Measurements from ENCODE around the gene WNT2B. TPM values are rescaled to one million over a fixed set of nuclear protein-coding genes. Genes with fewer than 3 reads are reported as not detected.
"Not testable (repeated sequence)": the region's sequence is repeated elsewhere in the genome, so short reads cannot be mapped to it uniquely, and the experiment has no call there.

WNT2B gene
- total RNA-seq, 1 experiment from 2014 or later = 5.8 TPM

DNA sequence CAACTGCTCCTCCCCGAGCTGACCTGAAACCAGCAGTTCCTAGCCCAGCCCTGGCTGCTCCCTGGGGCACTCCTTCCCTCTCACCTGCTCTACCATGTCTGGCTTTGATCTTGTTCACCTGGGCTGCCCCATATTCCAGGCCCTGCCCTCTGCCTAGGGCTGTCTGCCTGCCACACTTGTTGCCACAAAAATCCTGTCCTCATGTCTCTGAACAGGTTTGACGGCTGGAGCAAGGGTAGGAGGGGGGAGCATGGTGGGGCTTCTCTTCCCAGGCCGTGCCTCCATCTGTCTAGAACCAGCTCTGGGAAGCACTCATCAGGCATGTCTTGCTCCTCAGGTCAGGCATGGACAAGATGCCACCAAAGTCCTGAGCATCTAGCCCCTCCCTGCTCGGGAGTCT lies 44.3 kb upstream of the WNT2B start:
- H3K4me1 Mint-ChIP-seq (ENCODE audit: low read depth, unreplicated experiment) = peaks cover 36% of the 10 kb centered on the region
- no peak overlapping the region for H3K4me3 Mint-ChIP-seq (ENCODE audit: low read depth, unreplicated experiment)
- H3K9me3 Mint-ChIP-seq (ENCODE audit: low read depth, unreplicated experiment) = no peaks in the 10 kb centered on the region
- H3K27me3 Mint-ChIP-seq (ENCODE audit: unreplicated experiment) = no peaks in the 10 kb centered on the region
- CTCF ChIA-PET = interaction anchor here (1.4 kb wide), 1 partner anchor 70 kb away, joined by 8 read pairs; no protein-coding TSS in a partner anchor
- no TSS peak for BruUV-seq (replicated peaks)
- intact Hi-C loops (cut with micrococcal nuclease; ENCODE audit: unreplicated experiment) = no loop called here
- peak; percentile 17 for DNase-seq
- H3K36me3 Mint-ChIP-seq (ENCODE audit: insufficient read depth, unreplicated experiment) = peaks cover 33% of the 10 kb centered on the region
- TF ChIP-seq, protein P1, sequence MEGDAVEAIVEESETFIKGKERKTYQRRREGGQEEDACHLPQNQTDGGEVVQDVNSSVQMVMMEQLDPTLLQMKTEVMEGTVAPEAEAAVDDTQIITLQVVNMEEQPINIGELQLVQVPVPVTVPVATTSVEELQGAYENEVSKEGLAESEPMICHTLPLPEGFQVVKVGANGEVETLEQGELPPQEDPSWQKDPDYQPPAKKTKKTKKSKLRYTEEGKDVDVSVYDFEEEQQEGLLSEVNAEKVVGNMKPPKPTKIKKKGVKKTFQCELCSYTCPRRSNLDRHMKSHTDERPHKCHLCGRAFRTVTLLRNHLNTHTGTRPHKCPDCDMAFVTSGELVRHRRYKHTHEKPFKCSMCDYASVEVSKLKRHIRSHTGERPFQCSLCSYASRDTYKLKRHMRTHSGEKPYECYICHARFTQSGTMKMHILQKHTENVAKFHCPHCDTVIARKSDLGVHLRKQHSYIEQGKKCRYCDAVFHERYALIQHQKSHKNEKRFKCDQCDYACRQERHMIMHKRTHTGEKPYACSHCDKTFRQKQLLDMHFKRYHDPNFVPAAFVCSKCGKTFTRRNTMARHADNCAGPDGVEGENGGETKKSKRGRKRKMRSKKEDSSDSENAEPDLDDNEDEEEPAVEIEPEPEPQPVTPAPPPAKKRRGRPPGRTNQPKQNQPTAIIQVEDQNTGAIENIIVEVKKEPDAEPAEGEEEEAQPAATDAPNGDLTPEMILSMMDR (IDR thresholded peaks at IDR 0.05; ENCODE audit: unreplicated experiment) = no peak
- no peak overlapping the region for H3K27ac Mint-ChIP-seq (ENCODE audit: unreplicated experiment)

DNA sequence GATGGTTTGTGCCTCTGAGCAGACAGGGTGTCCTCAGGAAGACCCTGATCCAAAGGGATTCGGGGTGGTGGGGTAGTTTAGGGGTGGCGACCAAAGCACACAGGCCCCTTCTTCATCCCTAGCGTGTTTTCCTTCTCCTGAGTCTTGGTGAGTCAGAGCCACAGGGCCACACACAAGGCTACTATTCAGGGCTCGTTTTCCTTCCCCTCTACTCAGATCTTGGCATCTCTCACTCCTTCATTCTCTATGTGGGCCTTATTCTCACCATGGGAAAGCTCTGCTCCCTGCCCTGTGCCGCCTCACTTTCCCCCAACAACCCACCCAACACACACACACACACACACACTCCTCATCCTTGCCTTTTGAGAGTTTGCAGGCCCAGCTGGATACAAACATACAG lies 43.6 kb upstream of the WNT2B start:
- CTCF ChIA-PET = interaction anchor here (1.3 to 1.4 kb wide), 2 partner anchors 71 to 74 kb away, joined by 5 to 8 read pairs; no protein-coding TSS in a partner anchor
- DNase-seq = peak; percentile 4
- H3K4me1 Mint-ChIP-seq (ENCODE audit: low read depth, unreplicated experiment) = peaks cover 36% of the 10 kb centered on the region
- H3K27ac Mint-ChIP-seq (ENCODE audit: unreplicated experiment) = peak overlapping the region; percentile 88
- H3K4me3 Mint-ChIP-seq (ENCODE audit: low read depth, unreplicated experiment) = peak overlapping the region; percentile 60
- TF ChIP-seq, protein P1 (IDR thresholded peaks at IDR 0.05; ENCODE audit: unreplicated experiment) = no peak
- no TSS peak for BruUV-seq (replicated peaks)
- no peaks in the 10 kb centered on the region for H3K9me3 Mint-ChIP-seq (ENCODE audit: low read depth, unreplicated experiment)
- intact Hi-C loops (cut with micrococcal nuclease; ENCODE audit: unreplicated experiment) = no loop called here
- no peaks in the 10 kb centered on the region for H3K27me3 Mint-ChIP-seq (ENCODE audit: unreplicated experiment)
- H3K36me3 Mint-ChIP-seq (ENCODE audit: insufficient read depth, unreplicated experiment) = peaks cover 33% of the 10 kb centered on the region

DNA sequence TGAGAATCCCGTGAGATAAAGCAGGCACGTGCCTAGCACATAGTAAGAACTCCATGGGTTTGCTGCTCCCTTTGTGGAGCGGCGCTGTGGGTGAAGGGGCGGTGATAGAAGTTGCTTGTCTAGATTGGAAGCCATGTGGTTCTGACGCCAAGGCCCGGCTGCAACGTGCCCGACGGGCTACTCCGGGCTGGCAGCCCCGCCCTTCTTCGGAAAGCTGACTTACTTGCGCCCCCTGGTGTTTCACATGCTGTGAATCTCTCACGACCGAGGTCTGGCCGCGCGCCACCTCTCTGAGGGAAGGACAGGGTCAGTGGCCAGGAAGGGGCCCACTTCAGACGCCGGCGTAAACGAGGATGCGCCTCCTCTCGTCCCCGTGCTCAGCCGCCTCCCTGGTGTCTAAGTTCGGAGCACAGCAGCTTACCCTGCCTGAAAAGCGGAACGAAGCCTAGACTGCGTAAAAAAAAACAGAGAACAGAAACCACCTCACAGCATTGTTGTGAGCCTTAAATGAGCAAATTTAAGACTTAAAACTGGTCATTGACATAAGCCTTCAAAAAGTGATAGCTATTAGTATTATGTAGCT lies 42.6 kb upstream of the WNT2B start:
- H3K4me3 Mint-ChIP-seq (ENCODE audit: low read depth, unreplicated experiment) = peak overlapping the region; percentile 60
- TF ChIP-seq, protein P1 (IDR thresholded peaks at IDR 0.05; ENCODE audit: unreplicated experiment) = peak; percentile 61
- H3K27me3 Mint-ChIP-seq (ENCODE audit: unreplicated experiment) = no peaks in the 10 kb centered on the region
- H3K9me3 Mint-ChIP-seq (ENCODE audit: low read depth, unreplicated experiment) = no peaks in the 10 kb centered on the region
- peak overlapping the region; percentile 88 for H3K27ac Mint-ChIP-seq (ENCODE audit: unreplicated experiment)
- BruUV-seq (replicated peaks) = no TSS peak
- CTCF ChIA-PET = interaction anchor here (0.6 to 1.3 kb wide), 2 partner anchors 32 to 75 kb away, joined by 3 to 5 read pairs; no protein-coding TSS in a partner anchor
- DNase-seq = peak; percentile 90
- intact Hi-C loops (cut with micrococcal nuclease; ENCODE audit: unreplicated experiment) = loop anchor here (1.0 kb wide), 1 partner anchor 75 kb away; no protein-coding TSS in a partner anchor
- H3K4me1 Mint-ChIP-seq (ENCODE audit: low read depth, unreplicated experiment) = peaks cover 36% of the 10 kb centered on the region
- peaks cover 33% of the 10 kb centered on the region for H3K36me3 Mint-ChIP-seq (ENCODE audit: insufficient read depth, unreplicated experiment)

DNA sequence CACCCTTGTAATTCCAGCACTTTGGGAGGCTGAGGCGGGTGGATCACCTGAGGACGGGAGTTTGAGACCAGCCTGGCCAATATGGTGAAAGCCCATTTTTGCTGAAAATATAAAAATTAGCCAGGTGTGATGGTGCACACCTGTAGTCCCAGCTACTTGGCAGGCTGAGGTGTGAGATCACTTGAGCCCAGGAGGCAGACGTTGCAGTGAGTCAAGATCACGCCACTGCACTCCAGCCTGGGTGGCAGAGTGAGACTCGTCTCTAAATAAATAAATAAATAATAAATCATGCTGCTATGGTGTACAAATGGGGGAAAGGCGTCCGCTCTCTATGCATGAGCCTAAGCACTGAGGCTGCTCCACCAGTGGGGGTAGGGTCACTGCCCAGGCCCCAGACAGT lies 38.4 kb upstream of the WNT2B start:
- Mint-ChIP-seq H3K36me3 (ENCODE audit: insufficient read depth, unreplicated experiment) (peaks cover 19% of the 10 kb centered on the region), H3K4me1 (ENCODE audit: low read depth, unreplicated experiment) (peaks cover 19% of the 10 kb centered on the region)
- H3K4me3 Mint-ChIP-seq (ENCODE audit: low read depth, unreplicated experiment); DNase-seq; BruUV-seq (replicated peaks); H3K27ac Mint-ChIP-seq (ENCODE audit: unreplicated experiment); H3K27me3 Mint-ChIP-seq (ENCODE audit: unreplicated experiment); CTCF ChIA-PET; intact Hi-C loops (cut with micrococcal nuclease; ENCODE audit: unreplicated experiment); H3K9me3 Mint-ChIP-seq (ENCODE audit: low read depth, unreplicated experiment): not testable (repeated sequence)

DNA sequence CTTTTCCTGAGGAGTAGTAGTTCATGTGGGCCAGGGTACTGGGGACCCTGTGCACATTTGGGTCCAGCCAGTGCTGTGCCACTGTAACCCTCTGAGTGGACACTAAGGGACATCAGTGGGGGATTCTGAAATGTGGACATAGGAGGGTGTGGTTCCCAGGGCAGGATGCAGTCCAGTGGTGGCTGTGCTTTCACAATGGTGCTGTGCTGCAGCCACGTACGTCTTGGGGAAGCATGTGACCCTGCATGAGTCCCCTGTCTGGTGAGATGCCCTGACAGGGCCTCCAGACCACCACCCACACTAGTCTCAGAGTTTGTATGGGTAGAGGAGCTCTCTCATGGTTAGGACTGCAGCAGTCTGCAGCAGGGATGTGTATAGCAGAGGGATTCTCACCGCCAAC lies 37.8 kb upstream of the WNT2B start:
- CTCF ChIA-PET = no interaction called here
- no TSS peak for BruUV-seq (replicated peaks)
- intact Hi-C loops (cut with micrococcal nuclease; ENCODE audit: unreplicated experiment) = no loop called here
- no peaks in the 10 kb centered on the region for H3K9me3 Mint-ChIP-seq (ENCODE audit: low read depth, unreplicated experiment)
- TF ChIP-seq, protein P1 (IDR thresholded peaks at IDR 0.05; ENCODE audit: unreplicated experiment) = no peak
- no peak overlapping the region for H3K27ac Mint-ChIP-seq (ENCODE audit: unreplicated experiment)
- peaks cover 12% of the 10 kb centered on the region for H3K36me3 Mint-ChIP-seq (ENCODE audit: insufficient read depth, unreplicated experiment)
- DNase-seq = no peak
- peaks cover 12% of the 10 kb centered on the region for H3K4me1 Mint-ChIP-seq (ENCODE audit: low read depth, unreplicated experiment)
- no peaks in the 10 kb centered on the region for H3K27me3 Mint-ChIP-seq (ENCODE audit: unreplicated experiment)
- H3K4me3 Mint-ChIP-seq (ENCODE audit: low read depth, unreplicated experiment) = no peak overlapping the region
